ENCODE data around the gene USH2A. TPM values are rescaled to one million over a fixed set of nuclear protein-coding genes. Genes with fewer than 3 reads are reported as not detected.

USH2A gene
- total RNA-seq, 1 donor, result under 0.01 TPM

GRCh38 chr1:216055004-216055403 is 368.2 kb downstream of the USH2A start:
- DNase-seq (ENCODE audit: low read depth), result no peak
- TF ChIP-seq CTCF (IDR thresholded peaks at IDR 0.05; ENCODE audit: insufficient read depth, low read depth, low read length), result no peak

GRCh38 chr1:216054600-216054999 is 368.6 kb downstream of the USH2A start:
- no peak for TF ChIP-seq CTCF (IDR thresholded peaks at IDR 0.05; ENCODE audit: insufficient read depth, low read depth, low read length)
- no peak overlapping the region for H3K4me3 ChIP-seq (ENCODE audit: low read depth, low read length)
- DNase-seq (ENCODE audit: low read depth), result no peak

More at GRCh38 chr1:216055004-216055403, 368.2 kb downstream of the USH2A start:
- H3K4me3 ChIP-seq (ENCODE audit: low read depth, low read length), result no peak overlapping the region

- no peak overlapping the region for H3K4me3 ChIP-seq (ENCODE audit: low read depth, low read length)
- DNase-seq (ENCODE audit: low read depth), result no peak
- no peak for TF ChIP-seq CTCF (IDR thresholded peaks at IDR 0.05; ENCODE audit: insufficient read depth, low read depth, low read length)
Measured at GRCh38 chr1:216051071-216051470, 372.2 kb downstream of the USH2A start.

- H3K4me3 ChIP-seq (ENCODE audit: low read depth, low read length), result no peak overlapping the region
- no peak for TF ChIP-seq CTCF (IDR thresholded peaks at IDR 0.05; ENCODE audit: insufficient read depth, low read depth, low read length)
- no peak for DNase-seq (ENCODE audit: low read depth)
Measured at GRCh38 chr1:216049741-216050430, 373.4 kb downstream of the USH2A start.

GRCh38 chr1:216047811-216048572 is 375.3 kb downstream of the USH2A start:
- DNase-seq (ENCODE audit: low read depth), result no peak
- no peak overlapping the region for H3K4me3 ChIP-seq (ENCODE audit: low read depth, low read length)
- no peak for TF ChIP-seq CTCF (IDR thresholded peaks at IDR 0.05; ENCODE audit: insufficient read depth, low read depth, low read length)

- TF ChIP-seq CTCF (IDR thresholded peaks at IDR 0.05; ENCODE audit: insufficient read depth, low read depth, low read length), result no peak
- H3K4me3 ChIP-seq (ENCODE audit: low read depth, low read length), result no peak overlapping the region
- no peak for DNase-seq (ENCODE audit: low read depth)
Measured at GRCh38 chr1:216046336-216046735, 376.9 kb downstream of the USH2A start.
